ENCODE data around the gene HRG.

- TF ChIP-seq, protein P1, sequence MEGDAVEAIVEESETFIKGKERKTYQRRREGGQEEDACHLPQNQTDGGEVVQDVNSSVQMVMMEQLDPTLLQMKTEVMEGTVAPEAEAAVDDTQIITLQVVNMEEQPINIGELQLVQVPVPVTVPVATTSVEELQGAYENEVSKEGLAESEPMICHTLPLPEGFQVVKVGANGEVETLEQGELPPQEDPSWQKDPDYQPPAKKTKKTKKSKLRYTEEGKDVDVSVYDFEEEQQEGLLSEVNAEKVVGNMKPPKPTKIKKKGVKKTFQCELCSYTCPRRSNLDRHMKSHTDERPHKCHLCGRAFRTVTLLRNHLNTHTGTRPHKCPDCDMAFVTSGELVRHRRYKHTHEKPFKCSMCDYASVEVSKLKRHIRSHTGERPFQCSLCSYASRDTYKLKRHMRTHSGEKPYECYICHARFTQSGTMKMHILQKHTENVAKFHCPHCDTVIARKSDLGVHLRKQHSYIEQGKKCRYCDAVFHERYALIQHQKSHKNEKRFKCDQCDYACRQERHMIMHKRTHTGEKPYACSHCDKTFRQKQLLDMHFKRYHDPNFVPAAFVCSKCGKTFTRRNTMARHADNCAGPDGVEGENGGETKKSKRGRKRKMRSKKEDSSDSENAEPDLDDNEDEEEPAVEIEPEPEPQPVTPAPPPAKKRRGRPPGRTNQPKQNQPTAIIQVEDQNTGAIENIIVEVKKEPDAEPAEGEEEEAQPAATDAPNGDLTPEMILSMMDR (optimal IDR thresholded peaks at IDR 0.05 in 1 of 3, IDR thresholded peaks at IDR 0.05 in 1 of 3, conservative IDR thresholded peaks at IDR 0.05 in 1 of 3; ENCODE audit: extremely low read depth in 1 of 3, insufficient read depth in 2 of 3, low read length in 3 of 3) = no peak
- no peak for TF ChIP-seq EZH2 (IDR thresholded peaks at IDR 0.05; ENCODE audit: low read length)
Observed at GRCh38 chr3:186622651-186623310, 43.0 kb upstream of the HRG start.

Data from keratinocyte (primary cell).